H9 (cell line): Measurements from ENCODE around the gene FREM2. TPM values are rescaled to one million over a fixed set of nuclear protein-coding genes. Genes with fewer than 3 reads are reported as not detected.

ENCODE experiments used
- DNase-seq: peaks from one replicate; pipeline ENCODE4 v3.0.0-alpha.2; 2017
- H2AFZ ChIP-seq: one replicate; pipeline ENCODE4 v1.6.1; 2013; ENCODE audit warnings: mild to moderate bottlenecking, low read length, control low read depth, moderate library complexity
- H2AK5ac ChIP-seq: 2 replicates; pipeline ENCODE4 v1.6.1; 2013; ENCODE audit warnings: low read length, control low read depth, mixed read lengths; ENCODE audit not compliant: insufficient read length
- H2BK120ac ChIP-seq: one replicate; pipeline ENCODE4 v1.6.1; 2013; ENCODE audit warnings: low read depth, mild to moderate bottlenecking, low read length, control low read depth, inconsistent platforms; ENCODE audit not compliant: poor library complexity, severe bottlenecking
- H2BK12ac ChIP-seq: 2 replicates; pipeline ENCODE4 v1.6.1; 2013; ENCODE audit warnings: low read length, control low read depth, mixed read lengths, low read depth; ENCODE audit not compliant: insufficient read length
- H2BK15ac ChIP-seq: 2 replicates; pipeline ENCODE4 v1.6.1; 2013; ENCODE audit warnings: low read depth, low read length, control low read depth
- H2BK20ac ChIP-seq: one replicate; pipeline ENCODE4 v1.6.1; 2013; ENCODE audit warnings: low read depth, mild to moderate bottlenecking, low read length, control low read depth, inconsistent platforms; ENCODE audit not compliant: poor library complexity, severe bottlenecking
- H2BK5ac ChIP-seq: 2 replicates; pipeline ENCODE4 v1.6.1; 2013; ENCODE audit warnings: low read length, control low read depth, mixed read lengths; ENCODE audit not compliant: insufficient read length
- H3K14ac ChIP-seq: 2 replicates; pipeline ENCODE4 v1.6.1; 2013; ENCODE audit warnings: low read length, control low read depth; ENCODE audit not compliant: insufficient read depth
- H3K18ac ChIP-seq: 2 replicates; pipeline ENCODE4 v1.6.1; 2013; ENCODE audit warnings: low read depth, mild to moderate bottlenecking, mixed read lengths, low read length, control low read depth; ENCODE audit not compliant: insufficient read length
- H3K23ac ChIP-seq: 2 replicates; pipeline ENCODE4 v1.6.1; 2013; ENCODE audit warnings: low read length, control low read depth, mixed read lengths, low read depth; ENCODE audit not compliant: insufficient read length
- H3K23me2 ChIP-seq: 2 replicates; pipeline ENCODE4 v1.6.1; 2013; ENCODE audit warnings: low read depth, mild to moderate bottlenecking, mixed read lengths, low read length, control low read depth; ENCODE audit not compliant: insufficient read length, poor library complexity, severe bottlenecking
- H3K27ac ChIP-seq: 2 replicates; pipeline ENCODE4 v1.5.1; 2013; ENCODE audit warnings: low read length, control low read depth, mixed read lengths, low read depth; ENCODE audit not compliant: insufficient read length
- H3K27me3 ChIP-seq: 2 replicates; pipeline ENCODE4 v1.6.1; 2013; ENCODE audit warnings: low read length, control low read depth, inconsistent platforms; ENCODE audit not compliant: insufficient read depth
- H3K4ac ChIP-seq: 2 replicates; pipeline ENCODE4 v1.6.1; 2013; ENCODE audit warnings: low read depth, mild to moderate bottlenecking, control low read depth, inconsistent platforms, low read length, moderate library complexity
- H3K4me1 ChIP-seq: 2 replicates; pipeline ENCODE4 v1.6.1; 2013; ENCODE audit warnings: low read length, control low read depth, inconsistent platforms; ENCODE audit not compliant: insufficient read depth
- H3K4me2 ChIP-seq: 2 replicates; pipeline ENCODE4 v1.6.1; 2013; ENCODE audit warnings: low read length, control low read depth, mixed read lengths; ENCODE audit not compliant: insufficient read length, insufficient read depth
- H3K56ac ChIP-seq: 2 replicates; pipeline ENCODE4 v1.6.1; 2013; ENCODE audit warnings: low read depth, mild to moderate bottlenecking, mixed read lengths, low read length, control low read depth; ENCODE audit not compliant: insufficient read length
- H3K79me1 ChIP-seq: 2 replicates; pipeline ENCODE4 v1.6.1; 2013; ENCODE audit warnings: low read depth, mild to moderate bottlenecking, moderate library complexity, low read length, control low read depth, inconsistent platforms; ENCODE audit not compliant: insufficient read depth, poor library complexity, severe bottlenecking
- H3K79me2 ChIP-seq: 2 replicates; pipeline ENCODE4 v1.6.1; 2013; ENCODE audit warnings: low read length, control low read depth, inconsistent platforms; ENCODE audit not compliant: insufficient read depth
- H3K9ac ChIP-seq: 2 replicates; pipeline ENCODE4 v1.6.1; 2013; ENCODE audit warnings: low read length, control low read depth, mixed read lengths; ENCODE audit not compliant: insufficient read length; ENCODE audit errors: extremely low read depth
- H3K9me3 ChIP-seq: one replicate; pipeline ENCODE4 v1.6.1; 2013; ENCODE audit warnings: low read depth, low read length, inconsistent platforms; ENCODE audit not compliant: control insufficient read depth
- H3T11ph ChIP-seq: one replicate; pipeline ENCODE4 v1.6.1; 2013; ENCODE audit warnings: mild to moderate bottlenecking, low read length, control low read depth, inconsistent platforms
- H4K20me1 ChIP-seq: one replicate; pipeline ENCODE4 v1.6.1; 2013; ENCODE audit not compliant: control insufficient read depth, insufficient read length, insufficient read depth
- H4K5ac ChIP-seq: 2 replicates; pipeline ENCODE4 v1.6.1; 2013; ENCODE audit warnings: low read depth, mild to moderate bottlenecking, mixed read lengths, low read length, control low read depth; ENCODE audit not compliant: insufficient read length
- H4K8ac ChIP-seq: replicated peaks from 2 replicates; pipeline ENCODE4 v1.6.1; 2013; ENCODE audit warnings: low read length, control low read depth, mixed read lengths, low read depth; ENCODE audit not compliant: insufficient read length
- H4K91ac ChIP-seq: 2 replicates; pipeline ENCODE4 v1.6.1; 2013; ENCODE audit warnings: low read depth, mild to moderate bottlenecking, moderate library complexity, mixed read lengths, low read length, control low read depth; ENCODE audit not compliant: insufficient read length
- H3K27ac Mint-ChIP-seq, 3 experiments: 2 replicates in 2 of 3; 3 replicates in 1 of 3; pipeline ENCODE4 v1.8.0; 2020 to 2021; ENCODE audit warnings: mixed read lengths in 3 of 3, mild to moderate bottlenecking in 1 of 3, moderate library complexity in 1 of 3
- H3K27me3 Mint-ChIP-seq: 2 replicates; pipeline ENCODE4 v1.8.0; 2021; ENCODE audit warnings: low read depth, mild to moderate bottlenecking, moderate library complexity, mixed read lengths
- H3K36me3 Mint-ChIP-seq, 3 experiments: 2 replicates in 2 of 3; 3 replicates in 1 of 3; pipeline ENCODE4 v1.8.0; 2020 to 2021; ENCODE audit warnings: low read depth in 3 of 3, mixed read lengths in 3 of 3; ENCODE audit not compliant: insufficient read depth in 1 of 3
- H3K4me1 Mint-ChIP-seq, 2 experiments: 2 replicates each; pipeline ENCODE4 v1.8.0; 2020; ENCODE audit warnings: mixed read lengths in 2 of 2
- H3K4me3 Mint-ChIP-seq, 2 experiments: 2 replicates in 1 of 2; 3 replicates in 1 of 2; pipeline ENCODE4 v1.8.0; 2020 to 2021; ENCODE audit warnings: mild to moderate bottlenecking in 2 of 2, mixed read lengths in 2 of 2, moderate library complexity in 1 of 2
- H3K9me3 Mint-ChIP-seq, 2 experiments: 2 replicates in 1 of 2; 3 replicates in 1 of 2; pipeline ENCODE4 v1.8.0; 2020; ENCODE audit warnings: mild to moderate bottlenecking in 2 of 2, mixed read lengths in 2 of 2, moderate library complexity in 1 of 2
- CTCF ChIP-seq: fragments of 200-600 bp; sonication (generic); conservative IDR thresholded peaks from 3 replicates; pipeline ENCODE4 v1.8.0; 2021; ENCODE audit warnings: antibody characterized with exemption, mild to moderate bottlenecking
- WGBS: extraction: QIAGEN DNeasy Blood & Tissue Kit; methylation state at CpG from one replicate; pipeline ENCODE4 v1.1.7; 2013; ENCODE audit warnings: missing lambda C conversion rate, low lambda C conversion rate, mixed read lengths; ENCODE audit not compliant: insufficient read length; ENCODE audit errors: extremely low coverage; 5-methylcytosine and 5-hydroxymethylcytosine counted together
- total RNA-seq: library from RNA; stranded (reverse); gene quantifications from 2 replicates; pipeline ENCODE4 v1.2.1, GENCODE V29; 2021

FREM2 gene
- total RNA-seq, 1 experiment from 2014 or later: 16.0 TPM

GRCh38 chr13:38758277-38758676 is 71.4 kb downstream of the FREM2 start:
- no peak overlapping the region for H2AK5ac ChIP-seq
- no peak overlapping the region for H3K9ac ChIP-seq
- DNase-seq: no peak
- H3K27me3 ChIP-seq: no peaks in the 10 kb centered on the region
- no peak overlapping the region for H2BK15ac ChIP-seq
- no CpG with 5 or more reads among the region's 5 CpGs for WGBS
- H3K4ac ChIP-seq: no peak overlapping the region
- H3K79me2 ChIP-seq: no peaks in the 10 kb centered on the region
- TF ChIP-seq CTCF: no peak
- no peak overlapping the region for H2BK12ac ChIP-seq
- H4K20me1 ChIP-seq: no peaks in the 10 kb centered on the region
- H4K91ac ChIP-seq: no peak overlapping the region
- no peaks in the 10 kb centered on the region for H3K9me3 ChIP-seq
- no peak overlapping the region for H3K18ac ChIP-seq
- no peaks in the 10 kb centered on the region for H3K79me1 ChIP-seq
- H3K23ac ChIP-seq: no peak overlapping the region
- H3K56ac ChIP-seq: no peak overlapping the region
- Mint-ChIP-seq H3K27ac (0 out of 7 replicates have a peak overlapping the region, but pooled peaks of 1 of the 3 experiments have one; percentile 27), H3K4me1 (peaks cover 12 to 35% of the 10 kb centered on the region in 2 experiments), H3K4me3 (no peak overlapping the region), H3K9me3 (no peaks in the 10 kb centered on the region), H3K27me3 (no peaks in the 10 kb centered on the region), H3K36me3 (no peaks in the 10 kb centered on the region; a peak in 1 of 7 replicates)
- H3K4me2 ChIP-seq: no peak overlapping the region
- no peak overlapping the region for H4K8ac ChIP-seq
- H3K23me2 ChIP-seq: no peaks in the 10 kb centered on the region
- no peak overlapping the region for H3K14ac ChIP-seq
- H2BK20ac ChIP-seq: no peak overlapping the region
- no peak overlapping the region for H2BK5ac ChIP-seq
- no peak overlapping the region for H4K5ac ChIP-seq
- H3K27ac ChIP-seq: no peak overlapping the region
- H3T11ph ChIP-seq: no peak overlapping the region
- H2AFZ ChIP-seq: no peak overlapping the region
- H3K4me1 ChIP-seq: no peaks in the 10 kb centered on the region
- no peak overlapping the region for H2BK120ac ChIP-seq
